T-helper 9 cell (primary cell): ENCODE measurements around the gene ACTL10.
"Not testable (repeated sequence)": the region's sequence is repeated elsewhere in the genome, so short reads cannot be mapped to it uniquely, and the experiment has no call there.

Experiments
- DNase-seq: peaks from one replicate; pipeline ENCODE4 v3.0.0-alpha.2; 2020

The ACTL10 gene

DNA sequence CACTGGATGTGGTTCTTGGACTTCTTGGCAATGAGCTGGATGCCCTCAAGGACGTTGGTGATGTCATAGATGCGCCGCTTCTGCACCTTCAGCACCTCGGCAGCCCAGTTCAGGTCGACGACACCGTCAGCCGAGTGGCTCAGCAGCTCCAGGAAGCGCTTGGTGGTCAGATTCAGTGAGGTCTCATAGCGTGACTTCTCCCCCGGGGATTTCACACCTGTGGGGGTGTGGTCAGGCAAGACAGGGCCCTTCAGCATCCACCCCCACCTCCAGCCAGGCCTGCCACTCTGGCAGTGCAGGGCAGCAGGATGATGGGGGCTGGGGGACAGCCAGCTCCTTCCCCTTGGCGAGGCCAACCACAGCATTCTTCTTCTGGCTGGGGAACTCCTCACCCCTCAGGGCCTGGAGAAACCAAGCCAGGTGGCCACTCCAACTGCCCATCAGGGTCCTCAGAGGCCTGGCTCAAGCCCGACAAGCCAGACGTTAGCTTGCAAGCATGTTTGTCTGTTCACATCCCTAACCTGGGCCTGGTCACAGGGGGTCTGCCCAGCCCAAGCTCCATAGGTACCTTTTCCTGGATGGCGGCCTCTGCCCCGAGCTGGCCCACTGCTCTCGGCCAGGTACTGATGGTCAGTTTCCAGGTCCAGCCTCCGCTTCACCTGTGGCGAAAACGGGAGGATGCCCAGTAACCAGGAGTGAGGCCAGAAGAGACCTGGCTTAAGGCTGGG, 13.2 kb downstream of the ACTL10 start:
- DNase-seq = no peak

DNA sequence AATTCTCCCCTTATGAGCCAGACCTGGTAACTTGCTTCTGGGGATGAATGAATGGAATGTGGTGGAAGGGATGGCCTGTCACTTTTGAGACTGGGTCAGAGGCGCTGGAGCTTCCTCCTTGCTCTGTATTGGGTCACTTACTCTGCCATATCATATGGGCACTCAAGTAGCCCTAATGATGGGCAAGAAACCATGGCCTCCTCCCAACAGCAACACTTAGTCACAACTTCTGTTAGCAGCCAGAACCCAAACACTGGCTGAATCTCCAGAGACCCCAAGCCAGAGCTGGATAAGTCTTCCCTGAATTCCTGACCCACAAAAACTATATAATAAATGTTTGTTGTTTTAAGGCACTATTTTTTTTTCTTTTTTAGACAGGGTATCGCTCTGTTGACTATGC, 13.9 kb downstream of the ACTL10 start:
- no peak for DNase-seq

DNA sequence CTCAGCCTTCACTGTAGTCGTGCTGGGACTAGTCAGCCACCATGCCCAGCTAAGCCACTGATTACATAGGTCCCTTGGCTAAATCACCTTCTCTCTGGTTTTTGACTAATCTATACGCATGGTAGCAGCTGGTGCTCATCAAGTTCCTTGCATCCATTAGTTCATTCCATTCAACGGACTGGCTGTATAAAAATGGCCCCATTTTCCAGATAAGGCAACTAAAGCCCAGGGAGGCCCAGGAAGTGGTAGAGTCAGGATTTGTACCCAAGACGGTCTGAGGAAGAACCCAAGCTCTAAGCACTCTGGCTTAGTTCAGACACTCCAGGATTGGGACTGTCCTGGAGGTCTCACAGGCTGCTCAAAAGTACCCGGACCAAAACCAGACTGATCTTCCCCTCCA, 14.5 kb downstream of the ACTL10 start:
- no peak for DNase-seq

DNA sequence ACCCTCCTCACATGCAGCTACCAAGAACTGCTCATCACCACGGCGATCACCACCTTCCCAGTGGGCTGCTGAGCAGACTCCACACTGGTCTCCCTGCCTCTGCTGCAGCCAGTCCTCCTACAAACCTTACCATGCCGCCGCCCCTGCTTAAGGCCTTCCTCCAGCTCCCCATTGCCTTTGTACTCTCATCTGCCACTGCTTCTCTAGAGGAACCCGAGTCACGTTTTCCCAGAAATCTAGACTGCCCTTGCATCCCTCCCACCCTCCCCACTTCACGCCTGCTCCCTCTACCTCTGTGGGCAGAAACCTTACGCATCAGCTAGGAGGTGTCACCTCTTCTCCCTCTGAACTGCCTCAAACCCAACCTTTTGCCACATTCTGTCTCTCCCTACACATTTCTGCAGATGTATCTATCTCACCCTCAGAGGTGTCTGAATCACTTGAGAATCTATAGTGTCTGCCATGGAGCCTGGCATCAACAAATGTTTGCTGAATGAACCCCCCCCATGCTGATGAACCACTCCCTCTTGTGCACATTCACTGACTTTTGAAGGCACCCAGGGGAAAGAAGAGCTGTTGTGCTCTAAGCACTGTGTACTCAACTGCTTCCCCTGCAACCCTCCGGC, 15.1 kb downstream of the ACTL10 start:
- DNase-seq = no peak

DNA sequence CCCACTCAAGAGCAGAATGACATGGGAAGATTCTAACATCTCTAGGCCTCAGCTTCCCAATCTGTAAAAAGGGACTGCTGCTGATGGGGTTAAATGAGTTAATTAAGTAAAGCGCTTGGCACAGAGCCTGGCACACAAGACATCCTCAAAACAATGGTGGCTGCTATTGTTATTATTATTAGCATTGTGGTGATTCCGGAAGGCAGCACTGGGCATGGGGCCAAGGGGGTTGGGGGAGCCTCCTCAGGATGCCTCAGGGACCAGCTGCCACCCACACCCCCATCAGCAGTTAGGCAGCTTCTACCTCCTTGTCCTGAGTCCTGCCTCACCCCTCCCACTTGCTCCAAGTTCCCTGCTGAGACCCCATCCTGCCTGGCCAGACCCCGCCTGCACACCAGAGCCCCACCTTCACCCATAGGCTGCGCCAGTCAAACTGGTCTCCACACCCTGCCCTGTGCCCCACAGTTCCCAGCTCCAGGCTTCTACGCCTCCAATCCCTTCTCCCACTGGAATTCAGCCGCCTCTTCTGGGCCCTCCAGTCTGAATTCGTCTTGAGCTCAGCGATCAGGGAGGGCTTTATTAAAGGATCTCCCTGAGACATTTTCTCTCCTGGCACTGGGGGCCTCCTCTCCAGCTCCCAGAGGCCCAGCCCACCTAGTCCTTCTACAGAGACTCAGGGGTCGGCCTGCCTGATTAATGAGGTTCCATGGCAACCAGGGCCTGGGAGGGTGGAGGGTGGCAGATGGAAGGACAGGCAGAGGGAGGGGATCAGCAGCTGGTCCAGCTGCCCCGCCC, 18.0 kb downstream of the ACTL10 start:
- DNase-seq = no peak

DNA sequence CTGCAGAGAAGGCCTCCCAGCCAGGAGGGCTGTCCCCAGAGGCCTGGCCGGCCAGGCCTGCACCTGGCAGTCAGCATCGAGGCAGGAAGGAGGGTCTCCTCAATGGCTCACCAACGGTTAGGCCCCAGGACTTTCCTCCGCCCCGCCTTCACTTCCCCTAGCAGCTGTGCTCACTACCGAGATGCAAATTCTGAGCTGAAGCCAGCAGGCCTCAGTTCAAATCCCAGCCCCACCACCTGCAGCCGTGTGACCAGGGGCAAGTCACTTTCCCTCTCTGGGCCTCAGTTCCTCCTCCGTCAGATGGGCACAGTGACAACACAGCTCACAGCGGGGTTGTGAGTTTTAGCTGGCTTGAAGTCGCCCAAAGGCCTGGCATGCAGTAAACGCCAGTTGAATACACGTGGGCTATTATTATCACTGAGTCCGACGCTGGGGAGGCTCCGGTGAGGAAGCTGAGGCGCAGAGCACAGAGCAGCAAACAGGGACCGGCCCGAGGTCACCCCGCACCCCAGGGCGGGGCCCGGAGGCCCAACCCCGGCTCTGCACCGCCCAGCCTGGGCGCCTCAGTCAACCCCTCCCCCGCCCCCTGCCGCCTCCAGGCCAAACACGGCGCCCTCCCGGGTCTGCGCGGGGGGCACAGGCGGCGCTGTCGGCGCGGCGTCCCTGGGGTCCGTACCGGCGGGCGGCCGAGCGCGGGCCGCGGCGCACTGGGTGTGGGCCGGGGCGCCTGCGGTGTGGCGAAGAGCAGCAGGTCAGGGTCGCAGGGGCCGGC, 18.8 kb downstream of the ACTL10 start:
- peak; percentile 29 for DNase-seq

DNA sequence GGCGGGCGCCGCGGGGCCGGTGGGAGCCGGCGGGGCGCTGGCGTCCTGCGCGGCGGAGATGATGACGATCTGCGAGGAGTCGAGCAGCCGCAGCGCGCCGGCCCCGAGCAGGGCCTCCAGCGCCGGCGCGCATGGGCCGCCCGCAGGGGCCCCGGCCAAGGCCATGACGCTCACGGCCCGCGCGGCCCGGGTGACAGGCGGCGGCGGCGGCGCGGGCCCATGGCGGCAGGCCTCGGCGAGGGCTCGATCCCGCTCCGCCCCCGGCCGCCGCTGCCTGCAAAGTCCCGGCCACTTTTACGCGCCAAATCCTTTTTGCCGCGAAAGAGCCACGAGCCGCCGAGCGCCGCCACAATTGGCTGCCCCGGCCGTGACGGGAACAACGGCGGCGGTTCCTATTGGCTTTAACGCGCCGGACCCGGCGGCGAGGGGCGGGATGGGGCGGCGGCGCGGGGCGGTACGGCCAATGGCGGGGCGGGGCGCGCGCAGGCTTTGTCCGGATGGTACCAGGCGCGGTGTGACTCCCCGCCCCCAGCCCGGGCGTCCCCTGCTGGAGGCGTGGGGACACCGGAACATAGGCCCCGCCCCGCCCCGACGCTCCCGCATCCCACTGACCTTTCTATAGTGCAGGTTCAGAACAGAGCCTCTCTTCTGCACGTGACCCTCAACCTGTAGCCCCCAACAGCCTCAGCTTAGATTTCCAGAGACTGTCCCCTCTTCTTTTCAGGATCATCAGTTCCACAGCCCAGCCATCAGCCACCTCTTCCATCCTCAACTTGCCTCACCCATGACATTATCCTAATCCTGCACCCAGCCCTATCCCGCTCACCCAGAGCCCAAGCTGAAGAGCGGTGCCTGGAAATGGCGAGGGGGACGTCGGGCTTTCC, 19.6 kb downstream of the ACTL10 start, which contains the start of gene E2F1:
E2F1 (minus strand) TSS at position 286 of the 884 bp plus-strand sequence; CDS start at position 165, 121 bp downstream.
- DNase-seq = peak; percentile 91

DNA sequence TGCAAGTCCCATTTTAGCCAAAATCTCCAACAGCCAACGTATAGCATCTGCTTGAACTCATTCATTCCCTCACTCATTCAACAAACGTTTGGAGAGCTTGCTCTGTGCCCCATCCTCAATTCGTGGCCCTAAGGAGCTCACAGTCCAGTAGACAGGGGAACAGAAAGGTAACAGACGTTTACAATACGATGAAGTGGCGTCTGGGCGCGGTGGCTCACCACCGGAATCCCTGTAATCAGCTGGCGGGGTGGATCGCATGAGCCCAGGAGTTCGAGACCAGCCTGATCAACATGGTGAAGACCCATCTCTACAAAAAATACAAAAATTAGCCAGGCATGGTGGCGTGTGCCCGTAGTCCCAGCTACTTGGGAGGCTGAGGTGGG, 20.2 kb downstream of the ACTL10 start:
- no peak for DNase-seq

DNA sequence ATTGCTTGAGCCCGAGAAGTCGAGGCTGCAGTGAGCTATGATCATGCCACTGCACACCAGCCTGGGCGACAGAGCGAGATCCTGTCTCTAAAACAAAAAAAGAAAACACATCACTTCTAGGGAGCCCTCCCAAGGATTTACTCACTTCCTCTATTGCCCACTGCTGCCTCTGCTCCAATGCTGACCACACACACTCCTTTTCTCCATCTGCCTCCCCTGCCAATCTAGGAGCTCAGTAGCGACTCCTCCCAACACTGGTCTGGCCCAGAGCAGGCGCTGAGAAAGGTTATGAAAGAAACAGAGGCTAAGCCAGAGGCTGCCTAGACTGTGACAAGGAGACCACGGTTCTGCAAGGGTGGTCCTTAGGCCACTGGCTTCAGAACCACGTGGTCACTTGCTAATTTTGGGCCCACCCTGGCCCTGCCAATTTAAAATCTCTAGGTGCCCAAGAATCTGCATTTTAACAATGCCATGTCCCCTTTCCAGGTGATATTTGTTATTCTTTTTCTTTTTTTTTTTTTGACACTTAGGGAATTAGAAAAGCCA, 20.7 kb downstream of the ACTL10 start:
- DNase-seq = no peak

DNA sequence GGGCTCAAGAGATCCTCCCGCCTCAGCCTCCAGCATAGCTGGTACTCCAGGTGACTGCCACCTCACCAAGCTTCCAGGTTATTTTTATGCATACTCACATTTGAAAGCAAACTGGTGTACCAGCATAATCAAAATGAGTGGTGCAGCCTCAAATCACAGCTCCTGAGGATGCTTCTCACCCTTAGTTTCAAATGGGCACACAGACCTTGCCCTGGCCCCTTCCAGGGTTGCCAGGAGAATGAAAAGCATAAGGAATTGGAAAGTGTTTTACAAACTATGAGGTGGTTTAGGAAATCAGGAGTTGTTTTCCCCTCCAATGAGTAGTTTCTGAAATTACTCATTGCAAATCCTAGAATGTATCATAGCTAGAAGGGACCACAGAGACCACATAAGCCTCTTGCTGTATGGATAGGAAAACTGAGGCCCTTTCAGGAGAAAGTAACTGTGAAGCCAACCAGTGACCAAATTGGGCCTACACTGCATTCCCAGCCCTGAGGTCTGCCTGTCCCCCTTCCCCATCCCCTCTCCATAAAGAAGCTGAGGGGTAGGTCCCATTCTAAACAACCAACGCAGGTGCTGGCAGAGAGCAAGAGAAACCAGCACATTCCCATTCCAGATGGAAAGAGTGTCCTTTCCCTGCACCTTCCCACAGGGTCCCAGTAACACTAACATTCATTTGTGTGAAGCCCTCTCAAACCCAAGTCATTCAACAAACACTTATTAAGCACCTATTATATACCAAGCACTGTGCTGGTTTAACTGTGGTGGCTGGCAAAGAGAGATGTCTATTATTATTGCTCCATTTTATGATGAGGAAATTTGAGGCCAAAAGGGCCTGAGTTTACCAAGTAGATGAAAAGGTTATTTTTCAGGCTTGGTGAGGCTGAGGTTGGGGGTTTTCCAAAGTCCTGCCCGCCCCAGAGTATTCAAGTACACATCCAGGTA, 21.5 kb downstream of the ACTL10 start:
- DNase-seq = no peak

DNA sequence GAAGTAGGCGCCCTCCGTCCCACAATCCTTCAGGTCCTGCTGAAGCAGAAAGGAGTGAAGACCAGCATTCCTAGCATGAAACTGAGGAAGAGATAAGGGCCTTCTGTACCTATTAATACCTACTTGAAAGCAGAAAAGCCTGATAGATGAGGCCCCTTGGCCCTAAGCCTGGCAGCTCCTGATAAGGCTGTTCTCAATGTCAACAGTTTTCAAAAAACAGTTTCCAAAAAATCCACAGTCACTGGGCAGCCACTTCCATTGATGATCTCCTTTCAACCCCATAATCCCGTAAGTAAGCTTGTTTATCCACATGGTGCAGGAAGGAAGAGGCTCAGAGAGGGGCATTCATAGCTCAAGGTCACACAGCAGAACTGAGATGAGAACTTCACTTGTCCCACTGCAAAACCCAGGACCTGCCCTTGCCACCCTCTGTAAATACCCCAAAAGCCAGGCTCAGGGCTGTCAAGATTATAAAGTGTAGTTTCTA, 22.2 kb downstream of the ACTL10 start:
- no peak for DNase-seq

DNA sequence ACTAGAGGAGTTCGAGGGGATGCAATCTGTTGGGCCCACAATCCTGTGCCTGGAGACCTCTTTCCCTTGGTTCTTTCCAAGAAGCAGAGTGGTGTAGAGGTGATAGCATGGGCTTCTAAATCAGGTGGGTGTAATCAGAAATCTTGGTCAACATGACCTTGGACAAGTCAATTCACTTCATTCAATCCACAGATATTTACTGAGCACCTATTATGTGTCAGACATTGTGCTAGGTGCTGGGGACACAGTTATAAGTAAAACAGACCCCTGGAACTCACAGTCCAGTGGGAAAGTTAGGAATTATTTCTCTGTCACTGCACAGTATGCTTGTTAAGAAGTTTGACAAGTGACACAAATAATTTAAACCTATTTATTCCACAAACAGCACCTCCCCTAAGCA, 22.8 kb downstream of the ACTL10 start:
- no peak for DNase-seq

DNA sequence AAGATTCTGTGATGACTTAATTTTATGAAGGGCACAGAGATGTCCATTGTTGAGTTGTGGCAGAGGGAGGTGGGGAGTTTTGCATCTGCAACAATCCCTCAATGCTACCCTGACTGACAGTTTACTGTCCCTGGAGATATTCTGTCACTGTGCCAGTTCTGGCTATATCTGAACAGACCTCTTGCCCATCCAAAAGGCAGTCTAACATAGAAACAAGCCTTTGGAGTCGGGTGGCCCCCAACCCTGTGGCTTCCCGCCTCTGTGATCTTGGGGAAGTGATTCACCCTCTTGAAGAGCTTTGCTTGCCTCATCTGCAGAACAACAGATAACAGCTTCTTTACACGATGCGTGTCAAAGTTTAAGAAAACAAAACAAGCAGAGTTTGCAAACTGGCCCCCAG, 23.2 kb downstream of the ACTL10 start:
- peak; percentile 24 for DNase-seq

DNA sequence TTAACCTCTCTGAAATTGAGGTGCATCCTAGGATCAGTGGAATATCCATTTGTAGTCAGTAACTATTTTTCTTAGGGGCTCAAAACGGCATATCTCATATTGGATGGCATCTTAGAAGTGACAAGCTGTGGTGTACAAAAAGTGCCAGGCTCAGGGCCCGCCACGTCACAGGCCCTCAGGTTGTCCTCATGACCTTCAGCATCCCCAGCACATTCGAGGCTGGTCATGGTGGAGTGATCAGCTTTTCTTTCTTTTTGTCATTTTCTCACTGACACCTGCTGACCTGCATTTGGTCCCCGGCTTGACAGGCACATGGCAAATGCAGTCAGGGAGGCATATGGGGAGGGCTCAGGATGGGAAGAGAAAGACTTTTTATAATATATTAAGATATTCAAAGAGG, 26.5 kb downstream of the ACTL10 start:
- no peak for DNase-seq

DNA sequence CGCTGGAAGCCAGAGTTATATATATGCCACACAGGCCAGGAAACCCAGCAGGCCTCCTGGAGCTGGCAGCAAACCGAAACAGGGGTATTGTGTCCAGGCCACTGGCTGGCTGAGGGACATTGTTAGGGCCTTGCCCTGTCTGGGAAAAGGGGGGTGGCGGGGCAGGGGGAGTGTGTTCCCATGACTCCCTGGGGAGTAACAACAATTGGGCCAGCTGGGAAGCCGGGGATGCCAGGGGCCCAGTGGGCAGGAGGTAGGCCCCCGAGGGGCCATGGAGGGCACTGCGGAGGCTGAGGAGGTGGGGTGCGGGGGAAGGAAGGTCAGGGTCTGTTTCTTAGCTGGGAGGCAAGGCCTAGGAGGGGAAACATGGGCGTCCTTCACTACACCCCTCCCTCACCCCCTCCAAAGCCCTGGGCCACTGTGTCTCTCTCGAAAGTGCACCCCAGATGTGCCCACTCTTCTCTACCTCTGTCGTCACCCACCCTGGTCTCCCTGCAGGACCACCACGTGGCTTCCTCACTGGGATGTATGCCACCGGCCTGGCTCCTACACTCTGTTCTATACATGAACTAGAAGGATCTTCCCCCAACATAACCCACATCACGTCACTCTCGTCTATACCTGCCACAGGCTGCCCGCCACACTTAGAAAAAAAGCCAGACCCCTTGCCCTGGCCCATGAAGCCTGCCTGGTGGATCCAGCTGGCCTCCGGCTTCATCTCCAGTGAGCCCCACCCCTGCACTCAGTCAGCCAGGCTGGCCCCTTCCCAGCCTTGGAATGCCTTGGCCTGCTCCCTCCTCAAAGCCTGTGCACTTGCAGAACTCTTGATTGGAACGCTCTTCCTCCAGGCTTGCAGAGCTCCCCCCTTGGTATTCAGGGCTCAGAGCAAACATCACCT, 27.2 kb downstream of the ACTL10 start:
- DNase-seq = no peak

DNA sequence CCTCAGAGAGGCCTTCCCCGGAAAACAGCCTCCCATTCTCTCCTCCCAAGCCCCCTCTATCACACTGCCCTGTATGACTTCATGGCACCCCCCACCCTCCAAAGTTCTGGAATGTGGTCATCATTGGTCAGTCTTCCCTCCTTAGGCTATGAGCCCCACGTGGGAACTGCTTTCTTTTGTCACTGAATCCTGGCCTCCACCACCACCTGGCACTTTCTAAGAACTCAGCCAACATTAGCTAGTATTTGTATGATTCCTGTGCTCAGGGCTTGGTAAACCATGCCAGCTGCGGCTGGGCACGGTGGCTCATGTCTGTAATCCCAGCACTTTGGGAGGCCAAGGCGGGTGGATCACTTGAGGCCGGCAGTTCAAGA, 27.9 kb downstream of the ACTL10 start:
- DNase-seq = no peak

DNA sequence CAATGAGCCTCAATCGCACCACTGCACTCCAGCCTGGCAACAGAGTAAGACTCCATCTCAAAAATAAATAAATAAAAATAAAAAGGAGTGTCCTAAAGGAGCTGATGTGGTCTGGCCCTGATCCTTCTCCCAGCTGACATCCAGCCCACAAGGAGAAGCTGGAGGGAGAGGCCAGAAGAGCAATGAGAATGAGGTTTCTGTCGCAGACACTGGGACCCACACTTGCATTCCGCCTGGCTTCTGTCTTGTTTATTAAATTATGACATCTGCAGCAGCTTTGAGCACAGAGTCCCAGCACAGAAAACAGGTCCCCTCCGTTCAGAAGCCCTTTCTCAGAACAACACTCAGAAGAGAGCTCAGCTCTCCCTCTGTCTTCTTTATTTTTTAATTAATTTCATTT, 29.7 kb downstream of the ACTL10 start:
- no peak for DNase-seq

DNA sequence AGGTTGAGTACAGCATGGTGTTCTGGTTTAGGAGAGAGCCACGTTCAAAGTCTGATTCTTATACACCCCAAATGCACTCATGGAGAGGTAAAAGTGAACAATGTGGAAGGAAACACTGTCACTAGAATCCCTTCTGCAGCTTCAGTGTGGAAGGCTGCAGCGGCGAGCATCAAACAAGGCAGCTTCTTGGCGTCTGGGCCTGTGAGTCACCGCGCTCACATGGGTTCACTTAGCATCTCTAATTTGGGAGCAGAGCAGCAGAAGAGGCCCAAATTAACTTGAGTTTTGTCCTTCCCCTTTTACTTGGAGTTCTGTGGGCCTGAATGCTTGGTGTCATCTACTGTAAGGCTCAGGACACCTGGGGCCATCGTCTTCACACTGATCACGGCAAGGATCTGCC, 30.4 kb downstream of the ACTL10 start:
- no peak for DNase-seq

DNA sequence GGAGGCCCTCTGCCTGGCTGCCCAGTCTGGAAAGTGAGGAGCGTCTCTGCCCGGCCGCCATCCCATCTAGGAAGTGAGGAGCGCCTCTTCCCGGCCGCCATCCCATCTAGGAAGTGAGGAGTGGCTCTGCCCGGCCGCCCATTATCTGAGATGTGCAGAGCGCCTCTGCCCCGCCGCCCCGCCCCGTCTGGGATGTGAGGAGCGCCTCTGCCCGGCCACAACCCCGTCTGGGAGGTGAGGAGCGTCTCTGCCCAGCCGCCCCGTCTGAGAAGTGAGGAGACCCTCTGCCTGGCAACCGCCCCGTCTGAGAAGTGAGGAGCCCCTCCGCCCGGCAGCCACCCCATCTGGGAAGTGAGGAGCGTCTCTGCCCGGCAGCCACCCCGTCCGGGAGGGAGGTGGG, 32.2 kb downstream of the ACTL10 start:
- DNase-seq = not testable (repeated sequence)
